ENCODE data around the gene PRX. TPM values are rescaled to one million over a fixed set of nuclear protein-coding genes. Genes with fewer than 3 reads are reported as not detected.

Gene PRX
- total and polyA plus RNA-seq, 2 experiments from 2014 or later = 4.2 TPM

GRCh38 chr19:40371802-40372122 is 41.4 kb downstream of the PRX start (continued):
- no peak for TF ChIP-seq REST (IDR thresholded peaks at IDR 0.05; ENCODE audit: unreplicated experiment)
- TF ChIP-seq NANOG (IDR thresholded peaks at IDR 0.05; ENCODE audit: borderline replicate concordance) = no peak
- no peak for TF ChIP-seq STAT1 (IDR thresholded peaks at IDR 0.05; ENCODE audit: unreplicated experiment)
- TF ChIP-seq ZNF331 (CRISPR knock-in tag; IDR thresholded peaks at IDR 0.05; ENCODE audit: low read depth) = no peak
- TF ChIP-seq POLR2AphosphoS5 (IDR thresholded peaks at IDR 0.05; ENCODE audit: low read depth) = no peak
- no peak for TF ChIP-seq EZH2 (IDR thresholded peaks at IDR 0.05; ENCODE audit: low read depth, unreplicated experiment)
- TF ChIP-seq EZH2phosphoT487 (IDR thresholded peaks at IDR 0.05; ENCODE audit: unreplicated experiment) = no peak
- TF ChIP-seq CTCF (conservative IDR thresholded peaks at IDR 0.05; ENCODE audit: low read depth in 2 of 2) = no peak
- TF ChIP-seq ETS1 (IDR thresholded peaks at IDR 0.05) = no peak
- TF ChIP-seq ZNF114 (CRISPR knock-in tag; IDR thresholded peaks at IDR 0.05) = no peak
- TF ChIP-seq CREB1 (CRISPR knock-in tag; IDR thresholded peaks at IDR 0.05; ENCODE audit: low read depth) = no peak

GRCh38 chr19:40370997-40371801 is 42.0 kb downstream of the PRX start:
- Histone ChIP-seq H2AFZ (no peak overlapping the region), H3K36me3 (ENCODE audit: insufficient read depth) (peaks cover 7% of the 10 kb centered on the region; the same call in 1 of the 2 replicates), H3K4me3 (no peak overlapping the region), H3K27ac (ENCODE audit: low read depth) (no peak overlapping the region), H4K20me1 (replicated peaks; ENCODE audit: insufficient read depth) (peaks cover 6% of the 10 kb centered on the region; the same call in 1 of the 2 replicates), H3K79me2 (replicated peaks; ENCODE audit: insufficient read depth) (peaks cover 7% of the 10 kb centered on the region; the same call in 1 of the 2 replicates), H3K4me2 (no peak overlapping the region), H3K9me2 (ENCODE audit: insufficient read depth) (no peaks in the 10 kb centered on the region), H3K4me1 (ENCODE audit: insufficient read depth) (peaks cover 13% of the 10 kb centered on the region), H3K27me3 (ENCODE audit: insufficient read depth) (no peaks in the 10 kb centered on the region), H3F3A (replicated peaks; ENCODE audit: low read depth) (no peaks in the 10 kb centered on the region)
- H3K9me3 Mint-ChIP-seq = no peaks in the 10 kb centered on the region
- DNase-seq (ENCODE audit: low spot score) (no peak), ATAC-seq (no peak)
- H3K36me3 Mint-ChIP-seq (ENCODE audit: low read depth) = peaks cover 71% of the 10 kb centered on the region
- no peak overlapping the region for H3K4me3 Mint-ChIP-seq
- peaks cover 10% of the 10 kb centered on the region for H3K27me3 Mint-ChIP-seq (ENCODE audit: insufficient read depth, low read depth, poor library complexity)
- H3K27ac Mint-ChIP-seq = no peak overlapping the region
- H3K4me1 Mint-ChIP-seq = peaks cover 10% of the 10 kb centered on the region
- TF ChIP-seq EZH2 (IDR thresholded peaks at IDR 0.05; ENCODE audit: low read depth, unreplicated experiment) (no peak), POLR2AphosphoS5 (IDR thresholded peaks at IDR 0.05; ENCODE audit: low read depth) (no peak; the same call in 1 of the 2 replicates), CTCF (conservative IDR thresholded peaks at IDR 0.05; ENCODE audit: low read depth in 2 of 2) (no peak), ZNF331 (CRISPR knock-in tag; IDR thresholded peaks at IDR 0.05; ENCODE audit: low read depth) (no peak), REST (IDR thresholded peaks at IDR 0.05; ENCODE audit: unreplicated experiment) (no peak), EZH2phosphoT487 (IDR thresholded peaks at IDR 0.05; ENCODE audit: unreplicated experiment) (no peak)
